ENCODE results near the gene TNXB. TPM values are rescaled to one million over a fixed set of nuclear protein-coding genes. Genes with fewer than 3 reads are reported as not detected.

The TNXB gene
- total RNA-seq, 2 donors from 2014 or later: 194 to 210 TPM

GRCh38 chr6:32118782-32119628 is 9.9 kb upstream of the TNXB start:
- ATAC-seq (ENCODE audit: insufficient number of reproducible peaks, low FRiP score, low read depth) (no peak), DNase-seq (ENCODE audit: low spot score) (no peak)
- peak overlapping the region in 1 of 2 donors; percentile 34 for H3K27ac ChIP-seq
- peaks cover 63% of the 10 kb centered on the region for H3K36me3 ChIP-seq
- no peaks in the 10 kb centered on the region for H3K9me3 ChIP-seq
- no peaks in the 10 kb centered on the region for H3K27me3 ChIP-seq (replicated peaks; ENCODE audit: insufficient read depth)
- H3K4me3 ChIP-seq: no peak overlapping the region
- peak; percentile 89 for TF ChIP-seq CTCF (IDR thresholded peaks at IDR 0.05)
- peaks cover 2 to 16% of the 10 kb centered on the region in 2 donors for H3K4me1 ChIP-seq (ENCODE audit: control insufficient read depth in 1 of 2, low read depth in 2 of 2)

- no peak for TF ChIP-seq CTCF (IDR thresholded peaks at IDR 0.05)
- H3K4me1 ChIP-seq (ENCODE audit: control insufficient read depth in 1 of 2, low read depth in 2 of 2): peaks cover 6 to 30% of the 10 kb centered on the region in 2 donors
- H3K27me3 ChIP-seq (replicated peaks; ENCODE audit: insufficient read depth): no peaks in the 10 kb centered on the region
- no peak overlapping the region for H3K27ac ChIP-seq
- H3K36me3 ChIP-seq: peaks cover 58% of the 10 kb centered on the region
- no peak overlapping the region for H3K4me3 ChIP-seq
- DNase-seq (ENCODE audit: low spot score) (no peak), ATAC-seq (ENCODE audit: insufficient number of reproducible peaks, low FRiP score, low read depth) (no peak)
- no peaks in the 10 kb centered on the region for H3K9me3 ChIP-seq
Observed at GRCh38 chr6:32117461-32117860, 8.3 kb upstream of the TNXB start.

- peaks cover 51% of the 10 kb centered on the region for H3K36me3 ChIP-seq
- H3K27ac ChIP-seq: no peak overlapping the region
- H3K27me3 ChIP-seq (replicated peaks; ENCODE audit: insufficient read depth): no peaks in the 10 kb centered on the region
- no peak overlapping the region for H3K4me3 ChIP-seq
- peak; percentile 43 for TF ChIP-seq CTCF (IDR thresholded peaks at IDR 0.05)
- ATAC-seq (ENCODE audit: insufficient number of reproducible peaks, low FRiP score, low read depth): no peak
- peaks cover 7 to 38% of the 10 kb centered on the region in 2 donors for H3K4me1 ChIP-seq (ENCODE audit: control insufficient read depth in 1 of 2, low read depth in 2 of 2)
- no peak for DNase-seq (ENCODE audit: low spot score)
- no peaks in the 10 kb centered on the region for H3K9me3 ChIP-seq
Observed at GRCh38 chr6:32116674-32117073, 7.5 kb upstream of the TNXB start.

- no peaks in the 10 kb centered on the region for H3K27me3 ChIP-seq (replicated peaks; ENCODE audit: insufficient read depth)
- no peak for ATAC-seq (ENCODE audit: insufficient number of reproducible peaks, low FRiP score, low read depth)
- no peak for TF ChIP-seq CTCF (IDR thresholded peaks at IDR 0.05)
- no peak overlapping the region for H3K27ac ChIP-seq
- H3K4me3 ChIP-seq: no peak overlapping the region
- peaks cover 41% of the 10 kb centered on the region for H3K36me3 ChIP-seq
- DNase-seq (ENCODE audit: low spot score): no peak
- peaks cover 10 to 49% of the 10 kb centered on the region in 2 donors for H3K4me1 ChIP-seq (ENCODE audit: control insufficient read depth in 1 of 2, low read depth in 2 of 2)
- no peaks in the 10 kb centered on the region for H3K9me3 ChIP-seq
Observed at GRCh38 chr6:32115623-32116022, 6.5 kb upstream of the TNXB start.

- no peak overlapping the region for H3K4me3 ChIP-seq
- ATAC-seq (ENCODE audit: insufficient number of reproducible peaks, low FRiP score, low read depth) (no peak), DNase-seq (ENCODE audit: low spot score) (no peak)
- no peak for TF ChIP-seq CTCF (IDR thresholded peaks at IDR 0.05)
- H3K36me3 ChIP-seq: peaks cover 36% of the 10 kb centered on the region
- peaks cover 12 to 57% of the 10 kb centered on the region in 2 donors for H3K4me1 ChIP-seq (ENCODE audit: control insufficient read depth in 1 of 2, low read depth in 2 of 2)
- H3K9me3 ChIP-seq: no peaks in the 10 kb centered on the region
- no peaks in the 10 kb centered on the region for H3K27me3 ChIP-seq (replicated peaks; ENCODE audit: insufficient read depth)
- peak overlapping the region; percentile 42 to 84 for H3K27ac ChIP-seq
Observed at GRCh38 chr6:32114796-32115195, 5.7 kb upstream of the TNXB start.

Data from thoracic aorta (tissue), 2 donors.